Breast epithelium (tissue), 4 donors: Measurements from ENCODE around the gene BHLHA9. TPM values are rescaled to one million over a fixed set of nuclear protein-coding genes. Genes with fewer than 3 reads are reported as not detected.

Source experiments
- DNase-seq, 2 donors: peaks; one replicate each; pipeline ENCODE4 v3.0.0-alpha.2; 2019; ENCODE audit warnings: low spot score in 2 of 2
- H3K27ac ChIP-seq, 2 donors: fragments of 200-600 bp; sonication (generic) in 1 of 2; one replicate each; pipeline ENCODE4 v1.5.1; 2016 to 2019; ENCODE audit warnings: mild to moderate bottlenecking in 1 of 2
- H3K27me3 ChIP-seq, 2 donors: fragments of 200-600 bp; sonication (generic) in 1 of 2; one replicate each; pipeline versions ENCODE4 v1.5.1 to v1.6.0; 2017 to 2019; ENCODE audit warnings: control low read depth in 1 of 2, mild to moderate bottlenecking in 1 of 2
- H3K36me3 ChIP-seq: fragments of 200-600 bp; one replicate; pipeline ENCODE4 v1.5.1; 2019
- H3K4me1 ChIP-seq, 2 donors: fragments of 200-600 bp; sonication (generic); one replicate each; pipeline ENCODE4 v1.5.1; 2016 to 2019; ENCODE audit warnings: control low read depth in 1 of 2
- H3K4me3 ChIP-seq, 3 donors: fragments of 200-600 bp; sonication (generic); 1 replicate in 2 of 3; 2 replicates in 1 of 3; pipeline ENCODE4 v1.5.1; 2016 to 2019; ENCODE audit warnings: mild to moderate bottlenecking in 3 of 3, moderate library complexity in 2 of 3
- H3K9me3 ChIP-seq, 2 donors: fragments of 200-600 bp; sonication (generic) in 1 of 2; one replicate each; pipeline ENCODE4 v1.5.1; 2016 to 2019; ENCODE audit warnings: control low read depth in 1 of 2
- CTCF ChIP-seq, 3 donors: fragments of 450-650 bp; IDR thresholded peaks; one replicate each; pipeline ENCODE4 v1.5.1; 2016 to 2017; ENCODE audit warnings: antibody characterized with exemption in 3 of 3, mild to moderate bottlenecking in 3 of 3, moderate library complexity in 3 of 3
- POLR2A ChIP-seq: fragments of 450-650 bp; IDR thresholded peaks from one replicate; pipeline ENCODE4 v1.6.1; 2016; ENCODE audit warnings: antibody characterized with exemption, mild to moderate bottlenecking, moderate library complexity
- POLR2AphosphoS5 ChIP-seq, 3 donors: sonication (generic); formaldehyde crosslinking; IDR thresholded peaks; one replicate each; pipeline ENCODE4 v1.6.1; 2017; ENCODE audit warnings: antibody characterized with exemption in 3 of 3
- intact Hi-C: fragments of 100-400 bp; cut with DNase I; formaldehyde crosslinking; loops from one replicate; pipeline ENCODE4 v1.15.1; 2023; ENCODE audit warnings: low total_unique reads
- total RNA-seq, 3 donors: library from RNA; depleted of rRNA; stranded (reverse); fragments of >200 nt; gene quantifications; one replicate each; pipeline ENCODE4 v1.1.0, GENCODE V29; 2016

Gene BHLHA9
- total RNA-seq = not detected

GRCh38 chr17:1270210-1271029, at the start of gene BHLHA9:
Gene BHLHA9 (plus strand): TSS chr17:1270444. CDS start chr17:1270564, 120 bp downstream.
- intact Hi-C loops = loop anchor here (10.0 kb wide), 2 partner anchors 64 to 244 kb away; partner anchors contain the start of gene INPP5K
- no peak for TF ChIP-seq POLR2A
- TF ChIP-seq POLR2AphosphoS5 (IDR thresholded peaks at IDR 0.05) = no peak
- no peak for TF ChIP-seq CTCF (IDR thresholded peaks at IDR 0.05)
- H3K4me3 ChIP-seq = peak within 1 kb of the TSS in 2 of 3 donors; percentile 20 to 52
- H3K4me1 ChIP-seq = peaks cover 5 to 9% of the 10 kb centered on the region in 2 donors
- H3K27ac ChIP-seq = no peak within 1 kb of the TSS
- no peaks in the 10 kb centered on the region for H3K36me3 ChIP-seq
- DNase-seq = no peak
- peaks cover 0 to 26% of the 10 kb centered on the region in 2 donors for H3K27me3 ChIP-seq
- no peaks in the 10 kb centered on the region for H3K9me3 ChIP-seq

GRCh38 chr17:1221209-1221608, 49.0 kb upstream of the BHLHA9 start:
- TF ChIP-seq CTCF (IDR thresholded peaks at IDR 0.05) (no peak), POLR2A (no peak), POLR2AphosphoS5 (IDR thresholded peaks at IDR 0.05) (no peak)
- intact Hi-C loops = no loop called here
- Histone ChIP-seq H3K9me3 (no peaks in the 10 kb centered on the region), H3K27ac (no peak overlapping the region), H3K36me3 (no peaks in the 10 kb centered on the region), H3K4me1 (no peaks in the 10 kb centered on the region), H3K27me3 (peaks cover 0 to 1% of the 10 kb centered on the region in 2 donors), H3K4me3 (no peak overlapping the region)
- DNase-seq = no peak

GRCh38 chr17:1222321-1222720, 47.9 kb upstream of the BHLHA9 start:
- Histone ChIP-seq H3K4me3 (no peak overlapping the region), H3K36me3 (no peaks in the 10 kb centered on the region), H3K4me1 (no peaks in the 10 kb centered on the region), H3K27me3 (peaks cover 0 to 8% of the 10 kb centered on the region in 2 donors), H3K27ac (no peak overlapping the region), H3K9me3 (no peaks in the 10 kb centered on the region)
- DNase-seq = no peak
- TF ChIP-seq POLR2AphosphoS5 (IDR thresholded peaks at IDR 0.05) (no peak), CTCF (IDR thresholded peaks at IDR 0.05) (no peak), POLR2A (no peak)
- intact Hi-C loops = no loop called here

GRCh38 chr17:1223662-1224061, 46.6 kb upstream of the BHLHA9 start:
- no peak for DNase-seq
- Histone ChIP-seq H3K4me1 (peaks cover 0 to 7% of the 10 kb centered on the region in 2 donors), H3K9me3 (no peaks in the 10 kb centered on the region), H3K27me3 (peaks cover 0 to 20% of the 10 kb centered on the region in 2 donors), H3K27ac (no peak overlapping the region), H3K36me3 (no peaks in the 10 kb centered on the region), H3K4me3 (no peak overlapping the region)
- intact Hi-C loops = no loop called here
- TF ChIP-seq POLR2A (no peak), CTCF (IDR thresholded peaks at IDR 0.05) (no peak), POLR2AphosphoS5 (IDR thresholded peaks at IDR 0.05) (no peak)

GRCh38 chr17:1224330-1224729, 45.9 kb upstream of the BHLHA9 start:
- H3K9me3 ChIP-seq = no peaks in the 10 kb centered on the region
- H3K36me3 ChIP-seq = no peaks in the 10 kb centered on the region
- H3K4me3 ChIP-seq = no peak overlapping the region
- peaks cover 0 to 27% of the 10 kb centered on the region in 2 donors for H3K27me3 ChIP-seq
- no peak for TF ChIP-seq POLR2A
- TF ChIP-seq CTCF (IDR thresholded peaks at IDR 0.05) = no peak
- TF ChIP-seq POLR2AphosphoS5 (IDR thresholded peaks at IDR 0.05) = no peak
- DNase-seq = no peak
- no peak overlapping the region for H3K27ac ChIP-seq
- H3K4me1 ChIP-seq = peaks cover 5 to 8% of the 10 kb centered on the region in 2 donors
- intact Hi-C loops = no loop called here
